HG03469 (cell line): ENCODE data around the gene PARP9.
A peak's percentile ranks its signal among the peaks of the same experiment; 100 is the strongest.
"Not testable (repeated sequence)": the region's sequence is repeated elsewhere in the genome, so short reads cannot be mapped to it uniquely, and the experiment has no call there.

Experiments used
- ATAC-seq: cut with Tn5 transposase; IDR thresholded peaks from one replicate; pipeline ENCODE4 v1.9.1; 2021; ENCODE audit warnings: mild to moderate bottlenecking, moderate library complexity, moderate number of reproducible peaks; ENCODE audit not compliant: unreplicated experiment

PARP9 gene

GRCh38 chr3:122576174-122576940, 12.3 kb upstream of the PARP9 start:
- ATAC-seq: peak; percentile 84

GRCh38 chr3:122572940-122573412, 8.9 kb upstream of the PARP9 start:
- ATAC-seq: no peak

- ATAC-seq: no peak
Measured at GRCh38 chr3:122568755-122569154, 4.7 kb upstream of the PARP9 start.

GRCh38 chr3:122568131-122568530, 4.0 kb upstream of the PARP9 start:
- ATAC-seq: not testable (repeated sequence)

- ATAC-seq: no peak
Measured at GRCh38 chr3:122563717-122564025, 429 bp downstream of the PARP9 start.

- no peak for ATAC-seq
Measured at GRCh38 chr3:122562923-122563716, 980 bp downstream of the PARP9 start.

GRCh38 chr3:122560680-122561079, 3.4 kb downstream of the PARP9 start:
- no peak for ATAC-seq

GRCh38 chr3:122559906-122560305, 4.2 kb downstream of the PARP9 start:
- ATAC-seq: no peak

- no peak for ATAC-seq
Measured at GRCh38 chr3:122558605-122559004, 5.5 kb downstream of the PARP9 start.

- ATAC-seq: no peak
Measured at GRCh38 chr3:122557356-122557755, 6.7 kb downstream of the PARP9 start.

GRCh38 chr3:122555275-122556071, 8.6 kb downstream of the PARP9 start:
- ATAC-seq: no peak

- ATAC-seq: no peak
Measured at GRCh38 chr3:122553171-122553570, 10.9 kb downstream of the PARP9 start.

- ATAC-seq: no peak
Measured at GRCh38 chr3:122548619-122549018, 15.5 kb downstream of the PARP9 start.

- no peak for ATAC-seq
Measured at GRCh38 chr3:122548076-122548475, 16.0 kb downstream of the PARP9 start.

GRCh38 chr3:122546151-122546550, 17.9 kb downstream of the PARP9 start:
- no peak for ATAC-seq

- ATAC-seq: no peak
Measured at GRCh38 chr3:122538956-122539490, 25.1 kb downstream of the PARP9 start.

- ATAC-seq: no peak
Measured at GRCh38 chr3:122536632-122537001, 27.5 kb downstream of the PARP9 start.

- ATAC-seq: no peak
Measured at GRCh38 chr3:122535964-122536631, 28.0 kb downstream of the PARP9 start.

- peak; percentile 99 for ATAC-seq
Measured at GRCh38 chr3:122533931-122534334, 30.2 kb downstream of the PARP9 start.

GRCh38 chr3:122533480-122533879, 30.6 kb downstream of the PARP9 start:
- no peak for ATAC-seq

- no peak for ATAC-seq
Measured at GRCh38 chr3:122530164-122530563, 33.9 kb downstream of the PARP9 start.
